OCI-M2 (cell line): ENCODE data around the gene CMTM3.
"Not testable (repeated sequence)": the region's sequence is repeated elsewhere in the genome, so short reads cannot be mapped to it uniquely, and the experiment has no call there.

Experiments
- DNase-seq: peaks from one replicate; lab custom pipeline; 2025; ENCODE audit not compliant: unreplicated experiment; lab: John Stamatoyannopoulos, UW

Gene CMTM3

GRCh38 chr16:66581246-66581952 lies 23.1 kb upstream of the CMTM3 start:
- DNase-seq: no peak

GRCh38 chr16:66585481-66586239 lies 18.8 kb upstream of the CMTM3 start:
- no peak for DNase-seq

- no peak for DNase-seq
These were observed 16.5 kb upstream of the CMTM3 start for GRCh38 chr16:66587881-66588600.

GRCh38 chr16:66588981-66589713 lies 15.4 kb upstream of the CMTM3 start:
- no peak for DNase-seq

GRCh38 chr16:66590322-66590721 lies 14.2 kb upstream of the CMTM3 start:
- DNase-seq: no peak

- no peak for DNase-seq
These were observed 13.5 kb upstream of the CMTM3 start for GRCh38 chr16:66591018-66591417.

- no peak for DNase-seq
These were observed 12.3 kb upstream of the CMTM3 start for GRCh38 chr16:66592241-66592640.

GRCh38 chr16:66592814-66593213 lies 11.7 kb upstream of the CMTM3 start:
- no peak for DNase-seq

- no peak for DNase-seq
These were observed 9.8 kb upstream of the CMTM3 start for GRCh38 chr16:66594739-66595138.

- DNase-seq: not testable (repeated sequence)
These were observed 7.9 kb upstream of the CMTM3 start for GRCh38 chr16:66596559-66596958.

GRCh38 chr16:66596986-66597848 lies 7.3 kb upstream of the CMTM3 start:
- no peak for DNase-seq

- DNase-seq: no peak
These were observed 6.4 kb upstream of the CMTM3 start for GRCh38 chr16:66598111-66598510.

- no peak for DNase-seq
These were observed 4.8 kb upstream of the CMTM3 start for GRCh38 chr16:66599726-66600125.

GRCh38 chr16:66600477-66600876 lies 4.0 kb upstream of the CMTM3 start:
- DNase-seq: no peak

- no peak for DNase-seq
These were observed 3.0 kb upstream of the CMTM3 start for GRCh38 chr16:66601471-66601870.

GRCh38 chr16:66603537-66604375 lies 748 bp upstream of the CMTM3 start:
- no peak for DNase-seq

- DNase-seq: no peak
These were observed 874 bp downstream of the CMTM3 start for GRCh38 chr16:66605177-66605978.

GRCh38 chr16:66605979-66606751 lies 1.7 kb downstream of the CMTM3 start:
- DNase-seq: no peak
